SU-DHL-6 (cell line): Measurements from ENCODE around the gene WAS.

Experiments
- H2AFZ ChIP-seq: fragments of 200-600 bp; sonication (generic); 2 replicates; pipeline ENCODE4 v1.6.1; 2014; ENCODE audit warnings: low read depth, mild to moderate bottlenecking, moderate library complexity, mixed read lengths, antibody characterized with exemption, low read length; ENCODE audit not compliant: severe bottlenecking
- H3F3A ChIP-seq: fragments of 200-600 bp; shearing (Covaris generic); 2 replicates; pipeline ENCODE4 v1.6.0; 2016; ENCODE audit warnings: antibody characterized with exemption, mild to moderate bottlenecking; ENCODE audit not compliant: insufficient read depth
- H3K27ac ChIP-seq: fragments of 200-600 bp; sonication (generic); 2 replicates; pipeline ENCODE4 v1.5.1; 2016; ENCODE audit warnings: low read depth, mild to moderate bottlenecking, low read length, moderate library complexity, mixed read lengths
- H3K27me3 ChIP-seq: fragments of 200-600 bp; sonication (generic), shearing (Covaris generic); 2 replicates; pipeline ENCODE4 v1.6.0; 2014; ENCODE audit warnings: mild to moderate bottlenecking, low read length
- H3K36me3 ChIP-seq: fragments of 200-600 bp; sonication (generic); 2 replicates; pipeline ENCODE4 v1.6.1; 2014; ENCODE audit warnings: mild to moderate bottlenecking, low read length, mixed read lengths
- H3K4me2 ChIP-seq: fragments of 300-600, 200-600 bp; shearing (Covaris generic), sonication (generic); 2 replicates; pipeline ENCODE4 v1.6.0; 2014; ENCODE audit warnings: low read length, low read depth, mild to moderate bottlenecking; ENCODE audit not compliant: poor library complexity, severe bottlenecking
- H3K4me3 ChIP-seq: fragments of 200-600 bp; sonication (generic); 2 replicates; pipeline ENCODE4 v1.5.1; 2014; ENCODE audit warnings: antibody characterized with exemption, low read length, mild to moderate bottlenecking, mixed read lengths; ENCODE audit not compliant: insufficient read depth, poor library complexity, severe bottlenecking
- H3K79me2 ChIP-seq: fragments of 200-600 bp; sonication (generic); 2 replicates; pipeline ENCODE4 v1.6.1; 2014; ENCODE audit warnings: mild to moderate bottlenecking, low read length, moderate library complexity; ENCODE audit not compliant: insufficient read depth
- H3K9ac ChIP-seq: fragments of 200-600 bp; sonication (generic); 2 replicates; pipeline ENCODE4 v1.7.0; 2014; ENCODE audit warnings: mild to moderate bottlenecking, low read length
- H3K9me2 ChIP-seq: fragments of 200-600 bp; sonication (generic); replicated peaks from 2 replicates; pipeline ENCODE4 v1.6.1; 2014; ENCODE audit warnings: low read length; ENCODE audit not compliant: insufficient read depth
- H3K9me3 ChIP-seq: fragments of 200-600 bp; sonication (generic); 2 replicates; pipeline ENCODE4 v1.6.1; 2014; ENCODE audit warnings: low read length, mixed read lengths; ENCODE audit not compliant: insufficient read depth
- H4K20me1 ChIP-seq: fragments of 200-600 bp; sonication (generic); 2 replicates; pipeline ENCODE4 v1.6.1; 2014; ENCODE audit warnings: low read depth, mild to moderate bottlenecking, antibody characterized with exemption, low read length, moderate library complexity, mixed read lengths
- EZH2phosphoT487 ChIP-seq: fragments of 200-600 bp; sonication (generic), shearing (Covaris generic); conservative IDR thresholded peaks from 2 replicates; pipeline ENCODE4 v1.6.1; 2018; ENCODE audit warnings: mild to moderate bottlenecking, antibody characterized with exemption, low read length, moderate library complexity, mixed read lengths
- TF ChIP-seq, protein P1 (sequence below): fragments of 200-600 bp; sonication (generic); IDR thresholded peaks from one replicate; pipeline ENCODE4 v1.5.1; 2017; ENCODE audit warnings: antibody characterized with exemption, mild to moderate bottlenecking, low read length, moderate library complexity; ENCODE audit not compliant: insufficient read depth, poor library complexity, severe bottlenecking

The WAS gene

DNA sequence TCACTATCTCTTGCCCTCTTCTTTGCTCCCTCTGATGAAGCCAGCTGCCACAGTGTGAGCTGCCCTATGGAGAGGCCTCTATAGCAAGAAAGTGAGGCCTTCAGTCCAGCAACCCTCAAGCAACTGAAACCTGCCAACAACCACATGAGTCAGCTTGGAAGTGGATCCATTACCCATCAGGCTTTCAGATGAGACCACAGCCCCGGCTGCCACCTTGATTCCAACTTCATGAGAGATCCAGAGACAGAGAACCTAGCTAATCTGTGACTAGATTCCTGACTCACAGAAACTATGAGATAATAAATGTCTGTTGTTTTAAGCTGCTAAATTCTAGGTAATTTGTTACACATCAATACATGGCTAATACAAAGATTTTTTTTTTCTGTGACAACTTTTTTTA, 20.4 kb upstream of the WAS start:
- Histone ChIP-seq H3K36me3 (no peaks in the 10 kb centered on the region), H3K27ac (no peak overlapping the region), H3K9me2 (no peaks in the 10 kb centered on the region), H3F3A (no peaks in the 10 kb centered on the region), H4K20me1 (no peaks in the 10 kb centered on the region), H3K4me2 (no peak overlapping the region), H3K4me3 (no peak overlapping the region), H3K9ac (no peak overlapping the region), H3K27me3 (no peaks in the 10 kb centered on the region), H3K79me2 (no peaks in the 10 kb centered on the region), H2AFZ (no peak overlapping the region), H3K9me3 (no peaks in the 10 kb centered on the region)
- TF ChIP-seq EZH2phosphoT487 = no peak
- TF ChIP-seq, protein P1, sequence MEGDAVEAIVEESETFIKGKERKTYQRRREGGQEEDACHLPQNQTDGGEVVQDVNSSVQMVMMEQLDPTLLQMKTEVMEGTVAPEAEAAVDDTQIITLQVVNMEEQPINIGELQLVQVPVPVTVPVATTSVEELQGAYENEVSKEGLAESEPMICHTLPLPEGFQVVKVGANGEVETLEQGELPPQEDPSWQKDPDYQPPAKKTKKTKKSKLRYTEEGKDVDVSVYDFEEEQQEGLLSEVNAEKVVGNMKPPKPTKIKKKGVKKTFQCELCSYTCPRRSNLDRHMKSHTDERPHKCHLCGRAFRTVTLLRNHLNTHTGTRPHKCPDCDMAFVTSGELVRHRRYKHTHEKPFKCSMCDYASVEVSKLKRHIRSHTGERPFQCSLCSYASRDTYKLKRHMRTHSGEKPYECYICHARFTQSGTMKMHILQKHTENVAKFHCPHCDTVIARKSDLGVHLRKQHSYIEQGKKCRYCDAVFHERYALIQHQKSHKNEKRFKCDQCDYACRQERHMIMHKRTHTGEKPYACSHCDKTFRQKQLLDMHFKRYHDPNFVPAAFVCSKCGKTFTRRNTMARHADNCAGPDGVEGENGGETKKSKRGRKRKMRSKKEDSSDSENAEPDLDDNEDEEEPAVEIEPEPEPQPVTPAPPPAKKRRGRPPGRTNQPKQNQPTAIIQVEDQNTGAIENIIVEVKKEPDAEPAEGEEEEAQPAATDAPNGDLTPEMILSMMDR = no peak

DNA sequence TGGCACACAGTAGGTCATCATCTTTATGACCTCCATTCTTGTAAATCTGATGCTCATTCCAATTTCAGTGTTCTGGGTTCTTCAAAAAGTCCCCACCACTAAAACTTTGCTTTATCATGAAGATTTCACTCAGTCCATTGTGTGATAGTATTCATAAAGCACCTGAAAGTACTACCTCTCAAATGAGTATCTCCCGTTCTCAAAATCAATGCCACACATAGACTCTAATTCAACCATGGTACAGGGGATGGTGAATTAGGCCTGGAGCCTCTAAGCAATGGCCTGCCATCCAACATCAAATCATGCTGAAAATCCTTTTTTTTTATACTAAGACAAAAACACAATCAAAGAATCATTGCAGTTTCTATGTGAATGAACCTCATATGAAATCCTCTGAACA, 19.4 kb upstream of the WAS start:
- Histone ChIP-seq H3K4me3 (no peak overlapping the region), H3K4me2 (no peak overlapping the region)

GRCh38 chrX:48665991-48666390, 17.6 kb upstream of the WAS start:
- Histone ChIP-seq H3K9ac (no peak overlapping the region), H3F3A (no peaks in the 10 kb centered on the region), H3K4me2 (no peak overlapping the region), H3K27me3 (no peaks in the 10 kb centered on the region), H2AFZ (no peak overlapping the region), H3K27ac (no peak overlapping the region), H3K4me3 (no peak overlapping the region), H3K9me2 (no peaks in the 10 kb centered on the region), H4K20me1 (no peaks in the 10 kb centered on the region), H3K79me2 (no peaks in the 10 kb centered on the region), H3K9me3 (no peaks in the 10 kb centered on the region), H3K36me3 (no peaks in the 10 kb centered on the region)
- TF ChIP-seq, protein P1 = no peak
- TF ChIP-seq EZH2phosphoT487 = no peak

More for the DNA sequence above, 19.4 kb upstream of the WAS start:
- TF ChIP-seq, protein P1 = no peak
- no peak for TF ChIP-seq EZH2phosphoT487
- no peaks in the 10 kb centered on the region for H3K36me3 ChIP-seq
- no peaks in the 10 kb centered on the region for H3K9me3 ChIP-seq
- H3K9ac ChIP-seq = no peak overlapping the region
- no peaks in the 10 kb centered on the region for H3F3A ChIP-seq
- H2AFZ ChIP-seq = no peak overlapping the region
- no peaks in the 10 kb centered on the region for H3K27me3 ChIP-seq
- H3K79me2 ChIP-seq = no peaks in the 10 kb centered on the region
- H3K9me2 ChIP-seq = no peaks in the 10 kb centered on the region
- no peaks in the 10 kb centered on the region for H4K20me1 ChIP-seq
- no peak overlapping the region for H3K27ac ChIP-seq
